Measurements from ENCODE around the gene DAPK2.
"Not testable (repeated sequence)": the region's sequence is repeated elsewhere in the genome, so short reads cannot be mapped to it uniquely, and the experiment has no call there.

The DAPK2 gene

GRCh38 chr15:64046421-64047153 lies at the start of gene DAPK2:
TSS of gene DAPK2 (minus strand) at chr15:64046485. CDS start at chr15:64040261, 6,224 bp downstream.
- peak; percentile 71 for DNase-seq

GRCh38 chr15:64095431-64095794 lies 49.1 kb upstream of the DAPK2 start:
- DNase-seq, result no peak

GRCh38 chr15:64093627-64094417 lies 47.5 kb upstream of the DAPK2 start, which contains the start of gene CIAO2A:
TSS of gene CIAO2A (minus strand) at chr15:64093838. CDS start at chr15:64093768, 70 bp downstream.
- DNase-seq, result peak; percentile 96

GRCh38 chr15:64092864-64093626 lies 46.8 kb upstream of the DAPK2 start:
- DNase-seq, result peak; percentile 41

- DNase-seq, result peak; percentile 48
These were observed 46.0 kb upstream of the DAPK2 start for GRCh38 chr15:64092075-64092820.

- no peak for DNase-seq
These were observed 44.2 kb upstream of the DAPK2 start for GRCh38 chr15:64090527-64090926.

- peak; percentile 10 for DNase-seq
These were observed 43.4 kb upstream of the DAPK2 start for GRCh38 chr15:64089543-64090280.

GRCh38 chr15:64082757-64083156 lies 36.5 kb upstream of the DAPK2 start:
- no peak for DNase-seq

- not testable (repeated sequence) for DNase-seq
These were observed 27.2 kb upstream of the DAPK2 start for GRCh38 chr15:64073496-64073895.

- no peak for DNase-seq
These were observed 26.5 kb upstream of the DAPK2 start for GRCh38 chr15:64072812-64073211.

- DNase-seq, result no peak
These were observed 25.9 kb upstream of the DAPK2 start for GRCh38 chr15:64071931-64072765.

- DNase-seq, result no peak
These were observed 24.9 kb upstream of the DAPK2 start for GRCh38 chr15:64070965-64071851.

- no peak for DNase-seq
These were observed 23.8 kb upstream of the DAPK2 start for GRCh38 chr15:64070106-64070505.

GRCh38 chr15:64068133-64068532 lies 21.8 kb upstream of the DAPK2 start:
- DNase-seq, result no peak

GRCh38 chr15:64067564-64068030 lies 21.3 kb upstream of the DAPK2 start:
- peak; percentile 78 for DNase-seq

GRCh38 chr15:64066451-64066850 lies 20.2 kb upstream of the DAPK2 start:
- DNase-seq, result no peak

GRCh38 chr15:64060716-64061115 lies 14.4 kb upstream of the DAPK2 start:
- no peak for DNase-seq

- DNase-seq, result not testable (repeated sequence)
These were observed 12.8 kb upstream of the DAPK2 start for GRCh38 chr15:64059104-64059503.

- DNase-seq, result no peak
These were observed 12.0 kb upstream of the DAPK2 start for GRCh38 chr15:64058279-64058678.

- DNase-seq, result not testable (repeated sequence)
These were observed 7.4 kb upstream of the DAPK2 start for GRCh38 chr15:64053674-64054073.
